EL (cell line): ENCODE measurements around the gene GSE1.

Source experiments
- DNase-seq: peaks from one replicate; pipeline ENCODE4 v3.0.0-alpha.2; 2016

GSE1 gene

DNA sequence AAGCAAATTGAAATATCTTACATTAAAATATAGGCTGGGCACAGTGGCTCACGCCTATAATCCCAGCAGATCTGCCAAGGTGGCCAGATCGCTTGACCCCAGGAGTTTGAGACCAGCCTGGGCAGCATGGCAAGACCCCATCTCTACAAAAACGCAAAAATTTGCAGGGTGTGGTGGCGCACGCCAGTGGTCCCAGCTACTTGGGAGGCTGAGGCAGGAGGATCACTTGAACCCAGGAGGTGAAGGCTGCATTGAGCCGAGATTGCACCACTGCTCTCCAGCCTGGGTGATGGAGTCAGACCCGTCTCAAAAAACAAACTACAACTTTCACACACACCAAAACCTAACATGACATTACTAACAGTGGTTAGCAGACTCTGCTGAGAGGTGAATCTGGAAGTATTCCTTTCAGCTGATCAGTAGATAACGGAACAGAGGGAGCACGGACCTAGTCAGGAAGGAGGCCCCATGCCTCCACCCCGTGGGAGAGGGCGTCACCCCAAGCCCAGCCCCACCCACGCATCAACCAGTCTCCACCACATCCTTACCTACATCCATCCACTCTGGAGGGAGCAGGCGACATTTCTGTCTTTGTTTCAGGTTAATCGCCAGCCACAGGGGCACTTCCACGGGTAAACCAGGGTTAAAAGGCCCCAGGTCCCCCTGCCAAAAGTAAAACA, 73.9 kb downstream of the GSE1 start:
- no peak for DNase-seq

DNA sequence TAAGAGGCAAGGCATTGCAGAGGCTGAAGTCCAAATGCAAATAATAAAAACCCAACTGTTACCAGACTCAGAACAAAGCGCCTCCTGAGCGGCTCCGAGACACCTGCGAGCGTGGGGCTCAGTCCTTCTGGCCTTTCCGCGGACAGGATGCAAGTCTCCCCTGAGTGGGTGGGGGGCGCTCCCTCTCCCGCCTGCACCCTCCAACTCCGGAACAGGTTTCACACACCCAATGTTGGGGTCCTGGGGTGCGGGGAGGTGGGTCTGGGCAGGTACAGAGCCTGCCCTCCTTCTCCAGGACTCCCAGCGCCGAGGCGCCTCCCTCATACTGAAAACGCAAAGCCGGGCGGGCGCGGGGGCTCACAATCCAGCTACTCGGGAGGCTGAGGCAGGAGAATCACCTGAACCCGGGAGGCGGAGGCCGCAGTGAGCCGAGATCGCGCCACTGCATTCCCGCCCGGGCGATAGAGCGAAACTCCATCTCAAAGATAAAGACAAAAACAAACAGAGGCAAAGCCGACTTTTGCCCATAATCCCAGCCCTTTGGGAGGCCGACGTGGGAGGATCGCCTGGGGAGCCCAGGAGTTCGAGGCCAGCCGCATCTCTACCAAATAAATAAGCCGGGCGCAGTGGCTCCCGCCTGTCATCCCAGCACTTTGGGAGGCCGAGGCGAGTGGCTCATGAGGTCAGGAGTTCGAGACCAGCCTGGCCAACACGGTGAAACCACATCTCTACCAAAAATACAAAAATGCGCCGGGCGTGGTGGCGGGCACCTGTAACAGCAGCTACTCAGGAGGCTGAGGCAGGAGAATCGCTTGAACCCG, 74.7 kb downstream of the GSE1 start:
- no peak for DNase-seq

DNA sequence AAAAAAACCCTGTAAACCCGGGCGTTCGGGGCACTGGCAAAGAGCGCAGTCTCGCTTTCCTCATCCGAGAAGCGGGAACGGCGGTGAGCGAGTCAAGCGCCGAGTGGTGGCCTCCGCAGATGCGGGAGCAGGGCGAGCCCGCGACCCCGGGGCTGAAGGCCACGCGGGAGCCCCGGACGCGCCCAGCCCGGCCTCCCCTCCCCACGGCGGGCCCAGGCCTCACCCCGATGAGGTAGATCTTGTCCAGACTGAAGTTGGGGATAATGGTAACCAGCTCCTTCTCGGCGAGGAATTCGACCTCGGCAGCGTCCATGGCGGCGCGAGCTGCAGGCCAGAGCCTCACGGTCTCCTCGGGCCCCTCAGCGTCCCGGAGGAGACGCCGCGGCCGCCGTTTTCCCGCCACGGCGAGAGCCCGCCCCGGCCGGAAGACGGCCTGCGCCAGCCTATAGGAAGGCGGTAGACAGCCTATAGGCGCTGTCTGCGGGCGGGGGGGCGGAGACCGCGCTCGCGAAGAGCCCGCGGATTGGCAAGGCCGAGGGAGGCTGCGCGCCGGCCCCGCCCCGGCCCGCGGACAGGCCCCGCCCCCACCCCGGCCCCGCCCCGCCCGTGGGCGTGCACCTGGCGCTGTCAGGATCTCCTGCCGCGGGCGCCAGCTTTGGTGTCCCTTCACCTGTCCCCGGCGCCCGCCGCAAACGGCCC, 75.6 kb downstream of the GSE1 start, which contains the start of gene GINS2:
Gene GINS2 (minus strand): TSS at position 369 of the 699 bp plus-strand sequence. CDS start 56 bp downstream, at position 313.
- DNase-seq: peak; percentile 91

DNA sequence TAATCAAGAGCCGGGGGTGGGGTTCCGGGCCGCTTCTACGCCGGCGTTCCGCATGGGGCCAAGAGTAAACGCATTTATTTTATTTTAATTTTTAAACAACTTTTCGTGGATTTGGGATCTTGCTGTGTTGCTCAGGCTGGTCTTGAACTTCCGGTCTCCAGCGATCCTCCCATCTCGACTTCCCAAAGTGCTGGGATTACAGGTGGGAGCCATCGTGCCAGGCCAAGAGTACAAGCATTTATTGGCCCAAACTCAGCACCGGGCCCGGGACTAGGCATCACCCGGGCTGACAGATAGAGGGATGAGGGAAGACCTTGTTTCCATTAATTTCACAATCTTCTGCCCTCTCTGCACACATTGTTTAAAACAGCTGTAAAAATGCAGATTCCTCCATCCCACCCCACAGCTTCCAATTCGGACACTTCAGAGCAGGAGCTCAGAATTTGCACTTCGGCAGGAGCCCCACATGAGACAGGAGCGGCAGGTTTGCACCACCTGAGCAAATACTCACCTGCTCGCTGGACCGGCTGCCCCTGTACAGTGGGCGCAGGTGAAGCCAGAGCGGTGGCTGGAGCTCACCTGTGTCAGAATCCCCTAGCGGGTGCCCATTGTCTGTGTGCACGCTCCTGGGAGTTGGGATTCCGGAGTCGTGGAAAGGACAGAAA, 76.3 kb downstream of the GSE1 start:
- no peak for DNase-seq

DNA sequence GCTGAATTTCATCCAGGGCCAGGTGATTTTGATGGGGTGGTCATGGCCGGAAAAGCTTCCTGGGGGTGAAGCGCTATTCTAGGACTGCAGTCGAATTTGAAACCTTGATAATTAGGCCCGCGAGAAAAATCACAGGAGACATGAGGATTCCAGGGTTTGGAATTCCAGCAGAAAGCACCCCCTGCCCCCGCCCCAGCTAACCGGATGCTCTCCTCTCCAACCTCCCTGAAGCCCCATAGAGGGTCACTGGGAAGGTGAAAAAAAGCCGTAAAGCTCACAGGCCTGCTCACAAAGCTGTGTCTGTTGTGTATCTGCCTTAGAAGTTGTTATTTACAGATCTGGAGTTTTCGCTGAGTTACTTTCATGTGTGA, 76.8 kb downstream of the GSE1 start:
- DNase-seq: no peak

DNA sequence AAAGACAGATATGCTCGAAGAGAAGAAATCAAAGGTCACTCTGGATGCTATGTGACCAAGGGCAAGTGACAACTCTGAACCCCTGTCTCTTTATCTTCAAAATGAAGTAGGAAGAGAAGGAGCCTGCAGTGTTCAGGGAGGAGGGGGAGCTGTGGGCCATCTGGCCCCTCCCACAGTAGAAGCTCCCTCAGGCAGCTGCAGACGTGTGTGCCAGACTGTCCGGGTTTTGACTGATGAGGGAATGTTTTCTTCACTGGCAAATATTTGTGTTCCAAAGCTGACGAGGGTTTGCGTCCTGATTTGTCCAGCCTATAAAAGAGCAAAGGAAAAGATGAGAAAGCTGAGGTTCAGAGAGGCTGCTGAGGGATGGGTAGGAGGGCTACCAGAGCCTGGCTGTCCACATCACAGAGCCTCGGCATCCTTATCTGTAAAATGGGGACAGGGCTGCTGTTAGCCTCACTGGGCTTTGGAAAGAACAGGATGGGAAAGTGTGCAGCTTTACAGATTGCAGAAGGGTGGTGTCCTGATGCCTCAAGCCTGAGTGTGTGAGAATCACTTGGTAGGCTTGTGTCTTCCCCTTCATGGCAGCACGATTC, 77.4 kb downstream of the GSE1 start:
- DNase-seq: peak; percentile 18

DNA sequence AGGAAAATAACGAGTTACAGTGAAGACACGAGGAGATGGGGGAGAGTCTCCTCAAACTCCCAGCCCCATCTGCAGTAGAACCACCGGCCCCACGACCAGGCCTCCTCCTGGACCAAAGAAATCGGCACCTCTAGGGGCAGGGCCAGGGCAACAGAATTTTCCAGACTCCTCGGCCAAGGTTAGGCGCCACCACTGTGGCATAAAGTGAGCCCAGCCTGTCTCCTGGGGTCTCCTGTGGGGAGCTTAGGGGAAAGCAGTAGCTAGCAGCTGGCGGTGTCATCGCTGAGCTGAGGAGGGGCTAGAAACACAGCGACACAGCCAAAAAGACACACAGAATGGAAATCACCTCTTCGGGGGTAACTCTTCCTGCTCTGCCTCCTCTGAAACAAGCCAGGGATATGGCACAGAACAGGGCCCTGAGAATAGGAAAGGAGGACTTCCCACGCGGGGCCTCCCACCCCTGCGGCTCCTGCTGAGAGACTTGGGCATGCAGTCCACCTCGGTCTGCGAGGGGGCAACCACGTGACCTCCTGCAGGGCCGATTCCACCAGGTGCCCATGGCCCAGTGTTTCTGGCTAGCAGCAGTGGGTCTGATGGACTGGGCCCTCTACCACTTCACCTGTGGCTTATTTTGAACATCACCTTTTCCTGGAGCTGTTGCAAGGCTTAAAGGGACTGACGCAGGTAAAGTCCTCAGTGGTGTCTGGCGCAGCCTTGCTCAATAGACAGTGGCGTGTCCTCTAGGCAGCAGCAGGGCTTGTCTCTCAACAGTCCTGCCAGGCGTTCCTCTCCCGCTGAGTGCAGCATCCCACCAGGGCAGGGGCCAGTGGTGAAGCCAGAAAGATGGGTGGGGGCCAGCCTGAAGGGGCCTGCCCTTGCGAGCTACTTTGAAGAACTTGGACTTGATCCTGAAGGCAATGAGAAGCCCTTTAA, 82.3 kb downstream of the GSE1 start:
- no peak for DNase-seq

DNA sequence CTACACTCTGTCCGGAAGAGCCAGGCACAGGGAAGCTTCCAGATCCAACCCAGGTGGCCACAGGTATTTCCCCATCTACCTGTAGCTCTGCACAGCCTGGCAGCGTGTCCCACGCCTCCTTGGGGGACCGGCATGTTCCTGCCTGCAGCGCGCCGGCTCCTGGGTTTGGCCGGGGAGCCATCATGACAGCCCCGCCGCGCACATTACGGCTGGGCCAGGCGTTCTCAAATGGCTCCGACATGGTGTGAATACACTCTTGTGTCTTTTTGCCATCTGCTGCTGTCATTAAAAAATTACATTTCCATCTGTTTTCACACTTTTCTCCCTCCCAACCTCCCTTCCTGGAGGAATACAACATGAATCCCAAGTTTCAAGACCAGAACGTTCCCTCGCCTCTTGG, 83.7 kb downstream of the GSE1 start:
- no peak for DNase-seq

DNA sequence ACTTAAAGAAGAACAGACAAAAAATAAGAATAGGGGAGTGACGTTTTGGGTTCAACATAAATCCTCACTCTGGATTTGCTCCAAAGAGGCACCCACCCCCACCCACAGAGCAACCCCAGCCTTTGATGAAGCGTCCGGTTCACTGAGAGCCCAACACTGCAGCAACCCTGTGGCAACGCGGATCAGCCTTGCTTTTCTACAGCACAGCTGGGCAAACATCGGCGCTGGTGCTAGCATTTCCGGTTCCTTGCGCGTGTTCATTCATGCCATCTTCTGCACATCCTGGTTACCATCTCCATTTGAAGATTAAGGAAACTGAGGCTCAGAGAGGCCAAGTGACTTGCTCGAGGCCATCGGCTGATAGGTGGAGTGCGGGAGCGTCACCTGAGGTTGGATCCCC, 84.3 kb downstream of the GSE1 start:
- no peak for DNase-seq

DNA sequence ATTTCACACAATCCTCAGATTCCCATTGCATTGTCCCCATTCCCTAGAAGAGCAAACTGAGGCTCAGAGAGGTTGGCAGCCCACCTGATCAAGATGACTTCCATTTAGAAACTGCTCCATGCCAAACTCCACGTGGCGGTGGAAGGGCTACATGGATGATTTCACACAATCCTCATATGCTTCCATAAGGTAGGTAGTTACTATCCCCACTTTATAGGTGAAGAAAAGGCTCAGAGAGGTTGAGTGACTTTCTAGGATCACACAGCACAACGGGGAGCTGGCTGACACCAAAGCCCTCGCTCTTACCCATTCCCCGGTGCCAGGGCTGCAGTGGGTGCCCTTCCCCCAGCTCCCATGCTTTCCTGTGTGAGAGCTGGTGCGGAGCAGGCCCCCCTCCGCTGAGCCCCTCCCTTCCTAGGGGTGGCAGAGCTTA, 85.4 kb downstream of the GSE1 start:
- no peak for DNase-seq

DNA sequence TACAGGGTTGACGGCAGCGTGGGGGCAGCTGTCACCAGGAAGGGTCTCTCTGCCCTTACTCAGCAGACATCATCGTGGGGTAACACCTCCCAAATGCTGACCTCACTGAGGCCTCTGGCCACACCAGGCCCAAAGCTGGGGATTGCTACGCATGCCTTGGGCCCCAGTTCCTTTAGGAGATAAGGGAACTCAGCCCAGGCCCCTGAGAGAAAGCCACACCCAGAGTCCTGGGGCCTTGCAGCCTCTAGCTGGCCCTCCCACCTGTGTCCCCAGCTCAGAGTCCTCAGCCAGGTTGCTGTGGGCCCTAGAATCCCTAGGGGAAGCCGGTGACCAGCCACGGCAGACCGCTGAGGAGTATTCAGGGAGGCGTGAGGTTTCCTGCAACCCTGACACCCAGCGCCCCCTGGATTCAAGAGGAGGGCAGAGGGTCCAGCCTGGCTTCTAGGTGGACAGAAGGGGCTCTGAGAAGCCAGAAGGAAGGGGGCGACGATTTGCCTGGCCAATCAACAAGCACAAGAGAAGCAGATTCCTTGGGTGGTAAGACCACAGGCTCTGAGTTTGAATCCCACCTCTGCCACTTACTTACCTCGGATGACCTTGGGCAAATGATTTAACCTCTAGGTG, 85.9 kb downstream of the GSE1 start:
- no peak for DNase-seq

DNA sequence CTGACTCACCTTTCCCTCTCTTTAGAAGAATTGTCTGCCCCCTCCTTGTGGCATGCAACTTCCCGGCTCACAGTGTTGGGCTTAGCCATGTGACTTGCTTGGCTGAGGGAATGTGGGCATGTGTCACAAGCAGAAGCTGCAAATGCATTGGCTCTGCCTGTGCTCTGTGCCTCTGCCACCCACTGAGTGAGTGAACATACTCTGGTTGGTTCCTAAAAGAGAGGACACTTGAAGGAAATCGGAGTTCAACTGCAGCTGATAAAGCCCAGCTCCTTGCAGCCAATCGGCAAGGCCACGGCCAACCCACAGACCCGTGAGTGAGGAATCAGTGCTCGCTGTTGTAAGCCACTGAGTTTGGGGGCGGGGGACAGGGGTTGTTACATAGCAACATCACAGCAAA, 86.5 kb downstream of the GSE1 start:
- peak; percentile 39 for DNase-seq

DNA sequence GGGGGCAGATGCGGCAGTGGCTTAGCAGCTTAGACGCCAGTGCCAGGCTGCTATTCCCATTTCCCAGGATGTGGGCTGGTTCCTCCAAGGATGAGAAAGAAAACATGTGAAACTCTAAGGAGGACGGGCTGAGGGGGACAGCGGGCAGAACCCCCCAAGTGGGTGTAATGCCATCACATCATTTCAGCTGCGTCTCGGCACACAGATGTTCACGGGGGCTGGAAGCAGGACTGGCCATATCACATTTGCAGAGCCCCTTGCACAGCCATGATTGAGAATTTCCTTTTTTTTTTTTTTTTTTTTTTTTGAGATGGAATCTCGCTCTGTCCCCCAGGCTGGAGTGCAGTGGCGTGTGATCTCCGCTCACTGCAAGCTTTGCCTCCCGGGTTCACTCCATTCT, 90.9 kb downstream of the GSE1 start:
- no peak for DNase-seq

DNA sequence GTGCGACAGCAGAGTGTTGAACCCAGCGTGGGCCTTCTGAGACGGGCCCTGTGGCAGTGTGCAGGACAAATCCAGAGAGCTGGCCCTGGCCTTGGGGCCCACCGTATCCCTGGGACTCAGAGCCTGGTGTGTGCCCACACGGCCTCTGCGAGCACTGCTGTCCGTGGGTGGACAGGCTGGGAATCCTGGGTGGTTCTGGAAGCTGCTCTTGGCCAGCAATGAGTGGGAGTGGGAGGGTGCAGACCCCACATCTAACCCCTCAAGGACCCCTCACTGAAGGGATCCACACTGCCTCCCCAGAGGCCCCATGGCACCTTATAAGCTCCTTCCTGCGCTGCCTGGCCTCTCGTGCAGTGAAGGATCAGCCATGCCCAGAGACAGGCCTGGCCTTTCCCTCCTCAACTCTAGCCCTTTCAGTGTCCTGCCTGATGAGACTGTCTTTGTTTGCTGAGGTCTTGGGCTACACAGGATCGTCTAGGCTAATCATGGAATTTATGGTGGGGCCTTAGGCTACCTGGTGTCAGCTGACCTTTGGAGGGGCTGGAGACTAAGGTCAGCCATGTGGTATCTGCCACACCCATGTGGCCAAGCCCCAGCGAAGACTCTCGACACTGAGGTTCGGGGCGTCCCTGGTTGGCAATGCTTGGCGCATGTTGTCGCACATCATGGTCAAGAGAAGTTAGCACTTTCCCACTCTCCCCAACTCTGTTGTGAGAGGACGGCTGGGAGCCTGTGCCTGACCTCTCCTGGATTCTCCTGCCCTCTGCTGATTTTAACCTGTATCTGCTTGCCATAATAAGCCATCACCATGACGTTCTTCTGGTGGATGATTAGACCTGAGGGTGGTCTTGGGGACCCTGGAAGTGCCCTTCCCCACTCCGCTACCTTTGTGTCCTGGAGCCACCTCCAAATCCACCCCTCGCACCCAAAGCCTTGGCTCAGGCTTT, 92.1 kb downstream of the GSE1 start:
- DNase-seq: no peak

DNA sequence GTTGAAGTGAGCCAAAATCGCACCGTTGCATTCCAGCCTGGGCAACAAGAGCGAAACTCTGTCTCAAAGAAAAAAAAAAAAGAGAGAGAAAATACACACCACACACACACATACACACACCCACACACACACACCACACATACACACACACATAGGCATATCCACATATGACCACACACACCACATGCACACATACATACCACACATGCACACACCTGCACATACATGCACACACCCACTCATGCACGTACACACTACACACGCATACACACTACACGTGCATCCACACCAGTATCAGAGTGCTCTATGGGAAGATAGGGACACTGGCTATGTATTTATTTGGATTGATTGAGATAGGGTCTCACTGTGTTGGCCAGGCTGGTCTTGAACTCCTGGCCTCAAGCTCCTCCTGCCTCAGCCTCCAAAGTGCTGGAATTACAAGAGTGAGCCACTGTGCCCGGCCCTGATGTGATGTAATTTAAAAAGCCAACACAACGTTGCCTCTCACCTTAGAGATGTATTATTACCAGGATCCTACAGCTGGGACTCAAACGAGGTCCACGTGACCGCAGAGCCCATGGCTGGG, 93.4 kb downstream of the GSE1 start:
- DNase-seq: no peak

DNA sequence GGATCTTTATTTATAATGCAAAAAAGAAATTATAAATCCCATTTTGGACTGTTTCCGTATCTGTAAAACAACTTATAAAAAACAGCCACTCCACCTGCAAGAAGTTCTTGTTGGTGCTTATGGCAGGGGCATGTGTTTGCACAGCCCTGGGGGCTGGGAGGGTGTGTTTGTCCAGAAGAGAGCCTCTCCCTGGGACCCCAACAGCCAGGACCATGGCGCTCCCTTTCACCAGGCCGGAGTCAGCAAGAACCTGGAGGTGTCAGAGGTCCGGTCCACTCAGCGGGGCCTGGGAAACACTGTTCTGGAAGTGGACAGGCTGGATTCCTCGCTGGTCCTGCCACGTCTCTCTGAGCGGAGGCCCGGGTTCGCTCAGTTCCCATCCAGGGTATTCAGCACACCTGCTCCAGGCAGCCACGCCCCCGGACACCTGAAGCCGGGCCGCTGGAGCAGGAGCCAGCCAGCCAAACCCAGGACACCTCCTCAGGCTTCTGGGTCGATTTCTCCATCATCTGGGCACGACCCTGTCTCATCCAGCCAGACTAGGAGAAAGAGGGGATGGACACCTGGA, 94.5 kb downstream of the GSE1 start:
- DNase-seq: no peak

DNA sequence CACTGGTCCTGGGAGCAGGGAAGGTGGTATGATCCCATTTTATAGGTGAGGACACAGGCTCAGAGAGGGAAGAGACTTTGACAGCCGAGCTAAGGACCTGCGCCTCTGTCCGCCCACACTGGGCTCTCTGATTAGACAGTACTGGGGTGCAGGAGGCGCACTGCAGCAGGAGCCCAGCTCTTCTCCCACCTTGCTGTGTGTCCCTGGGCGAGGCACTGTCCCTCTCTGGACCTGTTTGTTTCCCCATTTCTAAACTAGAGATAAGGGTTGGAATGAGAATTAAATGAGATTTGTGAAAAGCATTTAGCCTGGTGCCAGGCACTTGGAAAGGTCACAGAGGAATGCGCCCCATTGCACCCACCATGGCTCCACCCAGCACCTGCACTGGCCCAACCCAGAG, 95.2 kb downstream of the GSE1 start:
- no peak for DNase-seq

DNA sequence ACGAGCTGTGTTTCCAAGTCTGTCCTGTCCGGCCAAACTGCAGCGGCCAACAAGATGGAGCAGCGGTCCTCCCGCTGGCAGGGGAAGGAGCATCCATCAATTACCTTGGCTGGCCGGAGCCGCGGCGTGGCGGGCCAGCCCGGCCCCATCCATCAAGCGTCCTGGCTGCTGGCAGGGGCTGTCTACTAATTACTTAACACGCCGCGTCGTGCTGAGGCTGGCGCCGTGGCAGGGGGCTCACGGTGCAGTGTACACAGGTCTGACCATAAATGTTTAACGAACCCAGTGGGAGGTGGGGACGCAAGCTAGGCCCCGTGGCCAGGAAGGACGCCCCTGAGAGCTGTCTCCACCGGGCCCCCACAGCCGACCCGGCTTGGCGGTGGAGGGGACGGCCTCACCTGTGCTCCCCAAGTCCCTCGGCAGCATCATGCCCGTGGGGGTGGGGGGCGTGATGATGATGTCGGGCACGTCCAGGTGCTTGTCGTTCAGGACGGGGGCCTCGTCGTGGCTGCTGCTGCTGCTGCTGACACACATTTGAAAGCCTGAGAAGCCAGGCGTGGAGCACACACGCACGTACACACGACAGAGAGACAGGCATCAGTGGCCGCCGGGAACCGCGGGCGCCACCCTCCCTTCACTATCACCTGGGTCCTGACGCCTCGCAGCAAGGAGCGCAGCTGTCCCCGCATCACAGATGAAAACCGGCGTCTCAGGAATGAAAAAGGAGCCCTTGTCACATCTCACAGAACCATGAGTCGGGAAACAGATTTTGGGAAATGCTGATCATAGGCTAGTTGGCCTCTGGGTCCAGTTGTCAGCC, 96.9 kb downstream of the GSE1 start:
- DNase-seq: no peak
